Tibial nerve (tissue), 4 donors: Measurements from ENCODE around the gene RNF8.

ENCODE experiments used
- CTCF ChIP-seq, 5 experiments: fragments of 200-600 bp in 3 of 5; fragments of 450-650 bp in 2 of 5; sonication (generic) in 3 of 5; IDR thresholded peaks; one replicate each; pipeline ENCODE4 v1.5.1; 2016 to 2019; ENCODE audit warnings: antibody characterized with exemption in 5 of 5, mild to moderate bottlenecking in 3 of 5, moderate library complexity in 2 of 5
- EP300 ChIP-seq, 2 donors: sonication (generic); formaldehyde crosslinking; IDR thresholded peaks; one replicate each; pipeline ENCODE4 v1.6.1; 2017; ENCODE audit warnings: antibody characterized with exemption in 2 of 2, mild to moderate bottlenecking in 1 of 2
- POLR2A ChIP-seq, 2 donors: fragments of 450-650 bp; IDR thresholded peaks; one replicate each; pipeline ENCODE4 v1.6.1; 2017; ENCODE audit warnings: antibody characterized with exemption in 2 of 2, mild to moderate bottlenecking in 2 of 2, moderate library complexity in 2 of 2

GRCh38 chr6:37382994-37383765 lies 29.4 kb downstream of the RNF8 start:
- no peak for TF ChIP-seq EP300 (IDR thresholded peaks at IDR 0.05)
- TF ChIP-seq POLR2A (IDR thresholded peaks at IDR 0.05), result no peak
- TF ChIP-seq CTCF (IDR thresholded peaks at IDR 0.05), result no peak
